Measurements from ENCODE around the gene RNPS1. TPM values are rescaled to one million over a fixed set of nuclear protein-coding genes. Genes with fewer than 3 reads are reported as not detected.
A peak's percentile ranks its signal among the peaks of the same experiment; 100 is the strongest.

The RNPS1 gene
- total RNA-seq, 1 experiment from 2014 or later, result 131 TPM

DNA sequence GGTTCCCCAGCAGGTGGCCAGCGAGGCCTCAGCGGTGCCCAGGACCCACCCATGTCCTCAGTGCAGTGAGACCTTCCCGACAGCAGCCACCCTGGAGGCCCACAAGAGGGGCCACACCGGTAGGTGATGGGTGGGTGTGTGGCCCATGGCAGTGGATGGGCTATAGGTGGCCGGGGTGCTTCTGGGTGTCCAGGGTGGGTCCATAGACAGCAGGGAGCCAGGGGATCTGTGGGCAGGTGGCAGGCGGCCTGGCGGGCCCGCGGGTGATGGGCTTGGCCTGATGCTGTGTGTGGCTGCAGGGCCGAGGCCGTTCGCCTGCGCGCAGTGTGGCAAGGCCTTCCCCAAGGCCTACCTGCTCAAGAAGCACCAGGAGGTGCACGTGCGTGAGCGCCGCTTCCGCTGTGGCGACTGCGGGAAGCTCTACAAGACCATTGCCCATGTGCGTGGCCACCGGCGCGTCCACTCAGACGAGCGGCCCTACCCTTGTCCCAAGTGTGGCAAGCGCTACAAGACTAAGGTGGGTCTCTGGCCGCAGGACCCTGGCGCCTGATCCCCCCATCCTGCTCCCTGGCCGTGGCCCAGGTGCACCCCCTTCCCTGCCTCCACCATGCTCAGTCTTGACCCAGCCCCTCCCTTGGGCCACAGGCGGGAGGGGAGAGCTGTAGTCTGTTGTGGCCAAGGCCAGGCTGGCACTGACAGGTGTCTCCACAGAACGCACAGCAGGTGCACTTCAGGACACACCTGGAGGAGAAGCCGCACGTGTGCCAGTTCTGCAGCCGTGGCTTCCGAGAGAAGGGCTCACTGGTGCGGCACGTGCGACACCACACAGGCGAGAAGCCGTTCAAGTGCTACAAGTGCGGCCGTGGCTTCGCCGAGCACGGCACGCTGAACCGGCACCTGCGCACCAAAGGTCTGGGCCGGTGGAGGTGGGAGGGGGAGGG lies 33.8 kb downstream of the RNPS1 start:
- Histone ChIP-seq H3K9me3 (ENCODE audit: low read length) (no peaks in the 10 kb centered on the region), H4K20me1 (ENCODE audit: low read length) (no peaks in the 10 kb centered on the region), H3K4me1 (ENCODE audit: insufficient read depth, low read length) (no peaks in the 10 kb centered on the region), H3K27me3 (ENCODE audit: low read length) (no peaks in the 10 kb centered on the region), H3K79me2 (ENCODE audit: low read length) (no peaks in the 10 kb centered on the region), H3K9me2 (replicated peaks; ENCODE audit: low read length) (no peaks in the 10 kb centered on the region), H3K27ac (ENCODE audit: low read length) (no peak overlapping the region), H3K9ac (ENCODE audit: low read length) (no peak overlapping the region), H3K4me2 (ENCODE audit: low read length) (no peak overlapping the region), H3K4me3 (ENCODE audit: low read length) (no peak overlapping the region), H2AFZ (ENCODE audit: low read length) (no peak overlapping the region), H3F3A (ENCODE audit: low read length, unreplicated experiment) (no peaks in the 10 kb centered on the region), H3K36me3 (ENCODE audit: low read depth, low read length) (no peaks in the 10 kb centered on the region)
- ChIA-PET POLR2A (ENCODE audit: unreplicated experiment) (no interaction called here), CTCF (no interaction called here)
- no peak for DNase-seq
- no peak for TF ChIP-seq EZH2 (IDR thresholded peaks at IDR 0.05; ENCODE audit: low read length, unreplicated experiment)
- TF ChIP-seq, protein P1, sequence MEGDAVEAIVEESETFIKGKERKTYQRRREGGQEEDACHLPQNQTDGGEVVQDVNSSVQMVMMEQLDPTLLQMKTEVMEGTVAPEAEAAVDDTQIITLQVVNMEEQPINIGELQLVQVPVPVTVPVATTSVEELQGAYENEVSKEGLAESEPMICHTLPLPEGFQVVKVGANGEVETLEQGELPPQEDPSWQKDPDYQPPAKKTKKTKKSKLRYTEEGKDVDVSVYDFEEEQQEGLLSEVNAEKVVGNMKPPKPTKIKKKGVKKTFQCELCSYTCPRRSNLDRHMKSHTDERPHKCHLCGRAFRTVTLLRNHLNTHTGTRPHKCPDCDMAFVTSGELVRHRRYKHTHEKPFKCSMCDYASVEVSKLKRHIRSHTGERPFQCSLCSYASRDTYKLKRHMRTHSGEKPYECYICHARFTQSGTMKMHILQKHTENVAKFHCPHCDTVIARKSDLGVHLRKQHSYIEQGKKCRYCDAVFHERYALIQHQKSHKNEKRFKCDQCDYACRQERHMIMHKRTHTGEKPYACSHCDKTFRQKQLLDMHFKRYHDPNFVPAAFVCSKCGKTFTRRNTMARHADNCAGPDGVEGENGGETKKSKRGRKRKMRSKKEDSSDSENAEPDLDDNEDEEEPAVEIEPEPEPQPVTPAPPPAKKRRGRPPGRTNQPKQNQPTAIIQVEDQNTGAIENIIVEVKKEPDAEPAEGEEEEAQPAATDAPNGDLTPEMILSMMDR (conservative IDR thresholded peaks at IDR 0.05; ENCODE audit: low read depth, low read length), result 0 out of 2 replicates have a peak, but pooled peaks have one; percentile 13
- no peak for ATAC-seq
- BruUV-seq (replicated peaks), result no TSS peak
- intact Hi-C loops (cut with micrococcal nuclease), result no loop called here

DNA sequence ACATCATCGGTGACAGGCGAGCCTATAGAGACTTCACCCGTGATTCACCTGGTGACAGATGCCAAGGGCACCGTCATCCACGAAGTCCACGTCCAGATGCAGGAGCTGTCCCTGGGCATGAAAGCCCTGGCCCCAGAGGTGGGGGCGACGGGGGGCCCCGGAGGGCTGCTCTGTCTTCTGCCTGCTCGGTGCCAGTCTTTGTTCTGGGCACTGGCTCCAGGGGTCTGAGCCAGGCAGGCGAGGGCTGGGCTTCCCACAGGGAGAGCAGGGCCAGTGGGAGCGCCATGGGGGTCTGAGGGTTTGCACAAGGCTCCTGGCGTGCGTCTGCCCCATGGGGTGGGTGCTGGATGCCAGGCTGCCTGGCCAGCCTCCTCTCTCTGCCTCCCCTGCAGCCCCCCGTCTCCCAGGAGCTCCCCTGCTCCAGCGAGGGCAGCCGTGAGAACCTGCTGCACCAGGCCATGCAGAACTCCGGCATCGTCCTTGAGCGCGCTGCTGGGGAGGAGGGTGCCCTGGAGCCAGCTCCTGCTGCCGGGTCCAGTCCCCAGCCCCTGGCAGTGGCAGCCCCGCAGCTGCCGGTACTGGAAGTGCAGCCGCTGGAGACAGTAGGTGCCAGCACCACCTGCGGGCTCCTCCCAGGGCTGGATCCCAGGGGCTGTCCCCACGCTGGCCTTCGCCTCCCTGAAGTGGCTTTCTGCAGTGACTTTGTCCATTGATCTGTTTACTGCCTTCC lies 34.7 kb downstream of the RNPS1 start:
- TF ChIP-seq EZH2phosphoT487 (IDR thresholded peaks at IDR 0.05; ENCODE audit: borderline replicate concordance, low read length) (no peak), EZH2 (IDR thresholded peaks at IDR 0.05; ENCODE audit: low read length, unreplicated experiment) (no peak)
- TF ChIP-seq, protein P1 (conservative IDR thresholded peaks at IDR 0.05; ENCODE audit: low read depth, low read length), result no peak
- no TSS peak for BruUV-seq (replicated peaks)
- no peaks in the 10 kb centered on the region for H3K9me3 ChIP-seq (ENCODE audit: low read length)
- ATAC-seq, result no peak
- peaks cover 8% of the 10 kb centered on the region for H3K79me2 ChIP-seq (ENCODE audit: low read length)
- no peak overlapping the region for H2AFZ ChIP-seq (ENCODE audit: low read length)
- ChIA-PET POLR2A (ENCODE audit: unreplicated experiment) (no interaction called here), CTCF (no interaction called here)
- intact Hi-C loops (cut with micrococcal nuclease), result no loop called here
- H3K4me1 ChIP-seq (ENCODE audit: insufficient read depth, low read length), result no peaks in the 10 kb centered on the region
- DNase-seq, result no peak
- no peaks in the 10 kb centered on the region for H4K20me1 ChIP-seq (ENCODE audit: low read length)
- H3K27ac ChIP-seq (ENCODE audit: low read length), result no peak overlapping the region
- no peaks in the 10 kb centered on the region for H3F3A ChIP-seq (ENCODE audit: low read length, unreplicated experiment)
- no peaks in the 10 kb centered on the region for H3K27me3 ChIP-seq (ENCODE audit: low read length)
- no peak overlapping the region for H3K9ac ChIP-seq (ENCODE audit: low read length)
- H3K9me2 ChIP-seq (replicated peaks; ENCODE audit: low read length), result no peaks in the 10 kb centered on the region
- H3K4me2 ChIP-seq (ENCODE audit: low read length), result no peak overlapping the region
- H3K36me3 ChIP-seq (ENCODE audit: low read depth, low read length), result no peaks in the 10 kb centered on the region; the same call in 1 of the 2 replicates
- H3K4me3 ChIP-seq (ENCODE audit: low read length), result no peak overlapping the region
